HEK293T (cell line): ENCODE measurements around the gene JAK1.

Source experiments
- CTBP1 ChIP-seq: fragments of 450-650 bp; IDR thresholded peaks from 2 replicates; pipeline ENCODE4 v1.6.1; 2016; ENCODE audit warnings: borderline replicate concordance
- ELF4 ChIP-seq: fragments of 450-650 bp; IDR thresholded peaks from 2 replicates; pipeline ENCODE4 v1.6.1; 2017; ENCODE audit warnings: antibody characterized with exemption
- FOXA1 ChIP-seq: fragments of 450-650 bp; IDR thresholded peaks from 2 replicates; pipeline ENCODE4 v1.6.1; 2016; ENCODE audit warnings: mild to moderate bottlenecking
- FOXK2 ChIP-seq: fragments of 450-650 bp; IDR thresholded peaks from 2 replicates; pipeline ENCODE4 v1.6.1; 2016; ENCODE audit warnings: mild to moderate bottlenecking
- FOXM1 ChIP-seq: fragments of 450-650 bp; IDR thresholded peaks from 2 replicates; pipeline ENCODE4 v1.6.1; 2017; ENCODE audit warnings: mild to moderate bottlenecking, borderline replicate concordance
- HDGF ChIP-seq: fragments of 450-650 bp; IDR thresholded peaks from 2 replicates; pipeline ENCODE4 v1.6.1; 2017; ENCODE audit warnings: antibody characterized with exemption, borderline replicate concordance
- NFRKB ChIP-seq: fragments of 450-650 bp; IDR thresholded peaks from 2 replicates; pipeline ENCODE4 v1.6.1; 2016; ENCODE audit warnings: mild to moderate bottlenecking, moderate library complexity
- SP1 ChIP-seq: fragments of 450-650 bp; IDR thresholded peaks from 2 replicates; pipeline ENCODE4 v1.6.1; 2017
- SUZ12 ChIP-seq: fragments of 450-650 bp; IDR thresholded peaks from 2 replicates; pipeline ENCODE4 v1.6.1; 2016; ENCODE audit warnings: mild to moderate bottlenecking
- TARDBP ChIP-seq: fragments of 450-650 bp; IDR thresholded peaks from 2 replicates; pipeline ENCODE4 v1.6.1; 2016

DNA sequence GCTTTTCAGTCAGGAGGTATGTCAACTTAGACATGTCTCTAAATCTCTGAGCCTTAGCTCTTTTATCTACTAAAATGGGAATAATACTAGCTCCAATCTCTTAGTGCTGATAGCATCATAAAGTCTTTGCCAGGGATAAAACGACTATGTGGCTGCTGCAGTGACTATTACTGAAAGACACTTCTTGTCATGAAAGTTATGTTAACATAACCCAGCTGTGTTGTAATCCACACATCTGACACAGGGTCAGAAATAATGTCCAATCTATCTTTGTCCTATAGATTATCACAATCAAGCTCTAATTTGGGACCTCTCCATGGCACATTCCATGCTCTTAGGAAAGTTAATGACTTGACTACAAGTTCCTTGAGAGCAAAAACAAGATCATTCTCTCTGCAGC lies 62.8 kb downstream of the JAK1 start:
- TF ChIP-seq FOXK2: no peak
- TF ChIP-seq TARDBP: no peak
- no peak for TF ChIP-seq FOXM1
- TF ChIP-seq HDGF: no peak
- no peak for TF ChIP-seq SUZ12
- TF ChIP-seq SP1: no peak
- no peak for TF ChIP-seq ELF4
- no peak for TF ChIP-seq NFRKB
- TF ChIP-seq CTBP1: no peak
- TF ChIP-seq FOXA1: no peak
